HEK293 (cell line): ENCODE measurements around the gene IL4R.

Experiments
- CTCF ChIA-PET: fragments of 350-600 bp; formaldehyde crosslinking; extraction: SDS; loops from one replicate; lab custom pipeline; 2021; ENCODE audit warnings: antibody characterized with exemption; lab: Yijun Ruan, JAX
- POLR2A ChIA-PET: fragments of 300-600 bp; formaldehyde crosslinking; extraction: SDS; loops from one replicate; lab custom pipeline; 2020; ENCODE audit warnings: antibody characterized with exemption, inconsistent platforms; lab: Yijun Ruan, JAX
- H3K27ac ChIP-seq: fragments of 200-500 bp; sonication (Bioruptor generic); 2 replicates; pipeline ENCODE4 v1.5.1; 2014; ENCODE audit warnings: low read depth, low read length, control low read depth, inconsistent platforms; ENCODE audit errors: extremely low read depth
- H3K36me3 ChIP-seq, 2 experiments: fragments of 200-500 bp in 1 of 2; sonication (Bioruptor generic) in 1 of 2; 1 replicate in 1 of 2; 2 replicates in 1 of 2; pipeline ENCODE4 v1.5.1; 2014 to 2017; ENCODE audit warnings: inconsistent platforms in 2 of 2, low read length in 2 of 2; ENCODE audit not compliant: control insufficient read depth in 2 of 2, insufficient read depth in 1 of 2
- H3K4me1 ChIP-seq: fragments of 200-500 bp; sonication (Bioruptor generic); 2 replicates; pipeline ENCODE4 v1.5.1; 2014; ENCODE audit warnings: mild to moderate bottlenecking, low read length, inconsistent platforms; ENCODE audit not compliant: control insufficient read depth, insufficient read depth
- H3K4me3 ChIP-seq: 2 replicates; pipeline ENCODE4 v1.5.1; 2011; ENCODE audit warnings: low read depth, mild to moderate bottlenecking, control low read depth, low read length, moderate library complexity
- H3K9me3 ChIP-seq: fragments of 200-500 bp; sonication (Bioruptor generic); 2 replicates; pipeline ENCODE4 v1.5.1; 2014; ENCODE audit warnings: low read depth, low read length, inconsistent platforms; ENCODE audit not compliant: control insufficient read depth, insufficient read depth
- GLIS2 ChIP-seq: fragments of 450-650 bp; formaldehyde crosslinking; IDR thresholded peaks from 2 replicates; pipeline ENCODE4 v1.5.1; 2016; ENCODE audit warnings: missing biosample characterization, missing genetic modification characterization
- PATZ1 ChIP-seq: fragments of 450-650 bp; formaldehyde crosslinking; IDR thresholded peaks from 2 replicates; pipeline ENCODE4 v1.5.1; 2016; ENCODE audit warnings: missing biosample characterization, missing genetic modification characterization
- YY1 ChIP-seq: fragments of 450-650 bp; formaldehyde crosslinking; IDR thresholded peaks from 2 replicates; pipeline ENCODE4 v1.5.1; 2018; ENCODE audit warnings: missing biosample characterization, missing genetic modification characterization
- ZNF157 ChIP-seq: fragments of 450-650 bp; formaldehyde crosslinking; IDR thresholded peaks from 2 replicates; pipeline ENCODE4 v1.5.1; 2016; ENCODE audit warnings: missing biosample characterization, missing genetic modification characterization
- ZNF175 ChIP-seq: fragments of 450-650 bp; formaldehyde crosslinking; IDR thresholded peaks from 2 replicates; pipeline ENCODE4 v1.5.1; 2016; ENCODE audit warnings: missing biosample characterization, missing genetic modification characterization
- ZNF362 ChIP-seq: fragments of 450-650 bp; formaldehyde crosslinking; IDR thresholded peaks from 2 replicates; pipeline ENCODE4 v1.5.1; 2016; ENCODE audit warnings: missing biosample characterization, missing genetic modification characterization
- ZNF560 ChIP-seq: fragments of 450-650 bp; formaldehyde crosslinking; IDR thresholded peaks from 2 replicates; pipeline ENCODE4 v1.5.1; 2017; ENCODE audit warnings: missing biosample characterization, missing genetic modification characterization, borderline replicate concordance
- ZNF585B ChIP-seq: fragments of 450-650 bp; formaldehyde crosslinking; IDR thresholded peaks from 2 replicates; pipeline ENCODE4 v1.5.1; 2016; ENCODE audit warnings: missing biosample characterization, missing genetic modification characterization
- ZNF610 ChIP-seq: fragments of 450-650 bp; formaldehyde crosslinking; IDR thresholded peaks from 2 replicates; pipeline ENCODE4 v1.5.1; 2016; ENCODE audit warnings: missing biosample characterization, missing genetic modification characterization, borderline replicate concordance
- ZNF629 ChIP-seq: fragments of 450-650 bp; formaldehyde crosslinking; IDR thresholded peaks from 2 replicates; pipeline ENCODE4 v1.5.1; 2017; ENCODE audit warnings: missing biosample characterization, missing genetic modification characterization
- ZNF664 ChIP-seq: fragments of 450-650 bp; formaldehyde crosslinking; IDR thresholded peaks from 2 replicates; pipeline ENCODE4 v1.5.1; 2016; ENCODE audit warnings: missing biosample characterization, missing genetic modification characterization
- ZNF704 ChIP-seq: fragments of 450-650 bp; formaldehyde crosslinking; IDR thresholded peaks from 2 replicates; pipeline ENCODE4 v1.5.1; 2016; ENCODE audit warnings: missing biosample characterization, missing genetic modification characterization

The IL4R gene

GRCh38 chr16:27317738-27318391, 4.1 kb downstream of the IL4R start:
- CTCF ChIA-PET = interaction anchor here (0.7 to 1.3 kb wide), 3 partner anchors 13 to 83 kb away, joined by 3 read pairs; no protein-coding TSS in a partner anchor
- Histone ChIP-seq H3K27ac (no peak overlapping the region), H3K9me3 (no peaks in the 10 kb centered on the region), H3K4me3 (no peak overlapping the region), H3K4me1 (no peaks in the 10 kb centered on the region), H3K36me3 (no peaks in the 10 kb centered on the region)
- POLR2A ChIA-PET = no interaction called here
- TF ChIP-seq ZNF157 (no peak), ZNF560 (tag by site-specific recombination) (no peak), GLIS2 (tag by site-specific recombination) (no peak), ZNF664 (tag by site-specific recombination) (peak; percentile 62; the same call in 1 of the 2 replicates)

GRCh38 chr16:27318392-27319256, 4.8 kb downstream of the IL4R start:
- no peaks in the 10 kb centered on the region for H3K36me3 ChIP-seq
- no peak overlapping the region for H3K27ac ChIP-seq
- POLR2A ChIA-PET = no interaction called here
- TF ChIP-seq ZNF704 (tag by site-specific recombination) (no peak), PATZ1 (no peak), ZNF362 (tag by site-specific recombination) (no peak)
- TF ChIP-seq, all 188 proteins: peak for 0
- CTCF ChIA-PET = interaction anchor here (0.7 kb wide), 1 partner anchor 12 kb away, joined by 3 read pairs; no protein-coding TSS in a partner anchor
- H3K4me3 ChIP-seq = no peak overlapping the region
- H3K4me1 ChIP-seq = no peaks in the 10 kb centered on the region
- H3K9me3 ChIP-seq = no peaks in the 10 kb centered on the region

GRCh38 chr16:27319257-27319965, 5.6 kb downstream of the IL4R start:
- no peaks in the 10 kb centered on the region for H3K36me3 ChIP-seq
- H3K9me3 ChIP-seq = no peaks in the 10 kb centered on the region
- no peak overlapping the region for H3K4me3 ChIP-seq
- ChIA-PET CTCF (no interaction called here), POLR2A (no interaction called here)
- H3K4me1 ChIP-seq = no peaks in the 10 kb centered on the region
- no peak overlapping the region for H3K27ac ChIP-seq
- TF ChIP-seq ZNF175 (tag by site-specific recombination) (no peak), ZNF610 (tag by site-specific recombination) (peak; percentile 95), ZNF585B (no peak), ZNF629 (tag by site-specific recombination) (no peak), YY1 (tag by site-specific recombination) (no peak)
